ENCODE results near the gene OXT.

Gene OXT

GRCh38 chr20:3105256-3106137 lies 34.1 kb downstream of the OXT start:
- no peak overlapping the region for H3K4me3 ChIP-seq (ENCODE audit: low read depth, low read length)
- TF ChIP-seq CTCF (IDR thresholded peaks at IDR 0.05; ENCODE audit: low read depth, low read length): no peak
- DNase-seq (ENCODE audit: low read depth, low spot score): no peak
- in situ Hi-C loops (cut with HindIII; ENCODE audit: low sequenced_read_pairs): no loop called here

GRCh38 chr20:3106185-3106584 lies 34.8 kb downstream of the OXT start:
- DNase-seq (ENCODE audit: low read depth, low spot score): no peak
- no peak for TF ChIP-seq CTCF (IDR thresholded peaks at IDR 0.05; ENCODE audit: low read depth, low read length)
- in situ Hi-C loops (cut with HindIII; ENCODE audit: low sequenced_read_pairs): no loop called here
- H3K4me3 ChIP-seq (ENCODE audit: low read depth, low read length): no peak overlapping the region

GRCh38 chr20:3106658-3107463 lies 35.4 kb downstream of the OXT start:
- H3K4me3 ChIP-seq (ENCODE audit: low read depth, low read length): no peak overlapping the region
- no peak for DNase-seq (ENCODE audit: low read depth, low spot score)
- in situ Hi-C loops (cut with HindIII; ENCODE audit: low sequenced_read_pairs): no loop called here
- no peak for TF ChIP-seq CTCF (IDR thresholded peaks at IDR 0.05; ENCODE audit: low read depth, low read length)

DNA sequence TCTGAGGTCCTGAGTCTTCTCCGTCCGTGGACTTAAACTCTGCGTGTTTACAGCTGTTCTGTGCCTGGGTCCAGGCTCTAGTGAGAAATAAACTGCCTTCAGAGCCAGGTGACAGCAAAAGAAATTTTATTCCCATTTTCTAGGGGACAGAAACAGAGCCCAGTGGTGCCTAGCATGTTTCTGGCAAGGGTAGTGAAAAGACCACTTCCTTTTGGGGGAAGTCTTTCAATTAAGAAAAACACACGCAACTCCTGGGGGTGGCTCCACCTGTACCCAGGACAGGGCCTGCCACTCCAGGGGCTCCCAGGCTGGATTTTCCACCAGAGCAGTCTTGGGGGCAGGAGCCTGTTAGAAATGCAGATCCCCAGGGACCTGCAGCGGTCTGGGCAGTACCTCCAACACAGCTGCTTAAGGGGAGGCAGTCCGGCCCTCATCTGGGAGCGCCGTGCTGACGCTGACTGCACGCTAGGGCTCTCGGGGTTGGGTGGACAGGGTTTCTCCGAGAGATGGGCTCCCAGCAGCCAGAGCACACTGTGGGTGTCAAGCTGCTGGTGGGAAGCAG lies 36.1 kb downstream of the OXT start:
- in situ Hi-C loops (cut with HindIII; ENCODE audit: low sequenced_read_pairs): no loop called here
- no peak overlapping the region for H3K4me3 ChIP-seq (ENCODE audit: low read depth, low read length)
- no peak for TF ChIP-seq CTCF (IDR thresholded peaks at IDR 0.05; ENCODE audit: low read depth, low read length)
- DNase-seq (ENCODE audit: low read depth, low spot score): no peak

GRCh38 chr20:3109350-3110302 lies 38.2 kb downstream of the OXT start:
- H3K4me3 ChIP-seq (ENCODE audit: low read depth, low read length): no peak overlapping the region
- no peak for TF ChIP-seq CTCF (IDR thresholded peaks at IDR 0.05; ENCODE audit: low read depth, low read length)
- no peak for DNase-seq (ENCODE audit: low read depth, low spot score)
- in situ Hi-C loops (cut with HindIII; ENCODE audit: low sequenced_read_pairs): no loop called here

GRCh38 chr20:3111507-3111906 lies 40.1 kb downstream of the OXT start:
- no peak for DNase-seq (ENCODE audit: low read depth, low spot score)
- no peak overlapping the region for H3K4me3 ChIP-seq (ENCODE audit: low read depth, low read length)
- TF ChIP-seq CTCF (IDR thresholded peaks at IDR 0.05; ENCODE audit: low read depth, low read length): no peak
- in situ Hi-C loops (cut with HindIII; ENCODE audit: low sequenced_read_pairs): no loop called here

Data from astrocyte of the spinal cord (primary cell).